HFF-Myc (cell line): ENCODE measurements around the gene FAM170B.

ENCODE experiments used
- DNase-seq: peaks from one replicate; pipeline ENCODE4 v3.0.0-alpha.2; 2011; ENCODE audit warnings: low read depth; ENCODE audit errors: extremely low read depth
- H3K4me3 ChIP-seq: replicated peaks from 2 replicates; pipeline ENCODE4 v1.5.1; 2011; ENCODE audit warnings: low read depth, mild to moderate bottlenecking, control low read depth, low read length
- CTCF ChIP-seq: IDR thresholded peaks from 2 replicates; pipeline ENCODE4 v1.5.1; 2012; ENCODE audit warnings: mild to moderate bottlenecking, low read depth, low read length, control low read depth; ENCODE audit errors: missing control alignments

Gene FAM170B

GRCh38 chr10:49138361-49138891 is 4.6 kb upstream of the FAM170B start:
- no peak for DNase-seq
- TF ChIP-seq CTCF: no peak
- no peak overlapping the region for H3K4me3 ChIP-seq

GRCh38 chr10:49136525-49136924 is 2.7 kb upstream of the FAM170B start:
- no peak for TF ChIP-seq CTCF
- H3K4me3 ChIP-seq: no peak overlapping the region
- no peak for DNase-seq

GRCh38 chr10:49135575-49136313 is 1.9 kb upstream of the FAM170B start:
- TF ChIP-seq CTCF: no peak
- no peak overlapping the region for H3K4me3 ChIP-seq
- DNase-seq: no peak

- H3K4me3 ChIP-seq: no peak overlapping the region
- TF ChIP-seq CTCF: no peak
Observed at GRCh38 chr10:49134327-49134726, 506 bp upstream of the FAM170B start.

GRCh38 chr10:49132362-49132737 is 1.5 kb downstream of the FAM170B start:
- DNase-seq: no peak
- no peak for TF ChIP-seq CTCF
- no peak overlapping the region for H3K4me3 ChIP-seq

More at GRCh38 chr10:49134327-49134726, 506 bp upstream of the FAM170B start:
- no peak for DNase-seq

- TF ChIP-seq CTCF: no peak
- DNase-seq: no peak
- no peak overlapping the region for H3K4me3 ChIP-seq
Observed at GRCh38 chr10:49131507-49132361, 2.1 kb downstream of the FAM170B start.
